ENCODE data around the gene HINT1.
"Not testable (repeated sequence)": the region's sequence is repeated elsewhere in the genome, so short reads cannot be mapped to it uniquely, and the experiment has no call there.

The HINT1 gene

DNA sequence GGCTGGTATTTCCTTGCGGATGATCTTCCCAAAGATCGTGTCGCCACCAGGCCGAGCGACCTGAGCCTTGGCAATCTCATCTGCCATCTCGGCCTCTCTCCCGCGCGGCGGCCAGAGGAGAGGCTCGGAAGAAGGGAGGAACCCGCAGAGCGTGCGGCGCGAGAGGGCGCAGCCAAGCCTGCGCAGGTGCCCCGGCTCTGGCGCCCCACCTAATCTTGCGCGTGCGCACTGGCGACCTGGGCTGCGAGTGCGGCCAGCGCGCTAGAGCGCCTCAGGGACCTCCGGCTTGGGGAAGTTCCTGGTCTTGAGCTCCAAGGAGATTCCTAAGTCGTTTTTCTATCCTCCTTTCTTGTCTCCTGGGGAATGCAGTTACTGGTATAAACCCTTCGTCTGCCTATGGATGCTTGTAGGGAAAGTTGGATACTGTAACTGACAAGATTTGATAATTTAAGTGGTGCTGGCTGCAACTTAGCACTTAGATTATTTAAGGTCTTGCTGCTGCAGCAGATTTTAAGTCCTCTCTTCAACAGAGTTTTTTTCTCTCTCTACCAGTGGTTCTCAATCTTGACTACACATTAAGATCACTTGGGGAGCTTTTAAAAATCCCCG lies at the start of gene HINT1:
Gene HINT1 (minus strand): TSS at position 138 of the 609 bp plus-strand sequence. CDS start 51 bp downstream, at position 87.
- DNase-seq = peak; percentile 94

DNA sequence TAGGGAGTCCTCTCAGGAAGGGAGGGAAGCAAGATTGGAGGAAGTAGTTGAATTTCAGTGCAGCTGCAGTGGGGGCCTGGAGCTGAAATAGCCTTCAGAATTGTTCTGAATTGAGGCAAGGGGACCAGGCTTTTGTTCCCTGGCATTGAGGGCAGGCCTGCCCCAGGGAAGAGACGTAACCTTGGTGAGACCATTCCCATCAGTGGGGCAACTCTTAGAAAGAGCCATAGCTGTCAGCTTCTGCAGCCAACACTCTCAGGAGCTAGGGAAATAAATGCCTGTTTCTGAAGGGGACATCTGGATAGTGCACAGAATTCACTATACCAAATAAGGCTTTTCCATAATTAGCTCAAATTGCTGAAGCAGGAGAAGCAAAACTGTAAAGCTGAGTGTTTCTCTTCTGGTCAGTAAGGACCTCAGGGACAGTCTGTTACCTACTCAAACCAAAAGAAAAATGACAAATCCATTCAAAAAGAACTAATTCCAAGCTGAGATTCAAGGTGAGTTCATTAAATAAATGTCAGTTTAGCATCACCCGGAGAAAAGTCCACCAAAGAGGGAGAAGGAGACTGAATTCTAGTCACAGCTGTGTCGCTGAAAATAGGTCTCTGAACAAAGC lies 49.7 kb upstream of the HINT1 start:
- DNase-seq = no peak

DNA sequence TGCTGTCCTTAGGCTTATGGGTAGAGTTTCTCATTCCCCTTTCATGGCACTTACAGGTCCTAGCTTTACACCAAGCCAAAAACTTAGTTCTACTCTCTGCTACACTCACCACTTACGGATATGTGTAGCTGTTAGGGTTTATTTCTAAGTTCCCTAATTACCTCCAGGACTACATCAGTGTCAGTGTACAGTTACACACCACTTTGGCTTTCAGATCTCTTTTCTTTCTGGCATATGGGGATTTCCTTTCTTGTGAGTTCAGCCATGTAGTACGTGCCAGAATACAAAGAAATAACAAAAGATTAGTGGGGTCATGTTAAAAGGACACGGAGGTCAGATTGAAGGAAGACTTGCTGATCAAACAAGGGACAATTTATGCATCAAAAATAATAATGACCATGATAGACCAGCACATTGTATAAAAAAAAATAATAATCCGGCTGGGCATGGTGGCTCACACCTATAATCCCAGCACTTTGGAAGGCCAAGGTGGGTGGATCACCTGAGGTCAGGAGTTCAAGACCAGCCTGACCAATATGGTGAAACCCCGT lies 47.5 kb upstream of the HINT1 start:
- no peak for DNase-seq

DNA sequence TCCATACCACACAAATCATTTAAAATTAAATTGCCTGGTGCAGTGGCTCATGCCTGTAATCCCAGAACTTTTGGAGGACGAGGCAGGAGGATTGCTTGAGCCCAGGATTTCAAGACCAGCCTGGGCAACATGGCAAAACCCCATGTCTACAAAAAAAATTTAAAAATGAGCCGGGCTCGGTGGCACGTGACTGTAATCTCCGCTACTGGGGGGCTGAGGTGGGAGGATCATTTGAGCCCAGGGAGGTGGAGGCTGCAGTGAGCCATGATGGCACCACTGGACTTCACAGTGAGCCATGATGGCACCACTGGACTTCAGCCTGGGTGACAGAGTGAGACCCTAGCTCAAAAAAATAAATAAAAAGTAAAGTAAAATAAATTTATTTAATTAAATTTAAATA lies 46.6 kb upstream of the HINT1 start:
- DNase-seq = no peak

DNA sequence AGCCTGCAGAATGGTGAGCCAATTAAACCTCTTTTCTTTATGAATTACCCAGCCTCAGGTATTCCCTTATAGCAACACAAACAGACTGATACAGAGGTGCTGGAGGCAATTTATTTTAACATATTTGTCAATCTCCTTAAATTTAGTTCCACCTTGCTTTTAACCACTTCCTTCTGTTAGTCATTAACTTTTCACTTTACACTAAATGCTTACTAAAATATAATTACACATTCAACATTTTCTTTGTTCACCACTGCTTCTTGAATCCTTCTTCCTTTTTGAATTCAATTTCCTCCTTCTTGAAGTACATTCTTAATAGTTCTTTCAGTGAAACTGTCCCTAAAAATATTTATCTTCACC lies 45.1 kb upstream of the HINT1 start:
- DNase-seq = no peak

DNA sequence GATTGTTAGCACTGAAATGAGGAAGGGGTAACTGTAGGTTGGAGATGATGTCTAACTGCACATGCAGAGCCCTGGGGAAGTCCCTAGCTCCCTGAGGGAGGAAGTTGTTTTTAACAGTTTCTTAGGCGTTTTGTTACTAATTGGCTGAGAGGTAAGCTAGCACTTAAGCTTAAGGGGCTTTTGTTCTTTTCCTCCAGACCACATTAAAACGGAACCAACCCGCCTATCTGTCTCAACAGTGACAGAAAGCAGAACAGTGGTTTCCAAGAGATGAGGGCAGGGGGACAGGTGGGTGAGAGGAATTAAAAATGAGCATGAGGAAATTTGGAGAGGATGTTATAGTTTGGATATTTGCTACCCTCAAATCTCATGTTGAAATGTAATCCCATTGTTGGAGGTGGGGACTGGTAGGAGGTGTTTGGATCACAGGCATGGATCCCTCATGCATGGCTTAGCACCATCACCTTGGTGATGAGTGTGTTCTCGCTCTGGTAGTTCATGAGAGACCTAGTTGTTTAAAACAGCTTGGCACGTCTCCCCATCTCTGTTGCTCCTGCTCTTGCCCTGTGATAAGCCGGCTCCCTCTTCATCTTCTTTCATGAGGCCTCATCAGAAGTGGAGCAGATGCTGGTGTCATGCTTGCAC lies 44.6 kb upstream of the HINT1 start:
- DNase-seq = peak; percentile 20

DNA sequence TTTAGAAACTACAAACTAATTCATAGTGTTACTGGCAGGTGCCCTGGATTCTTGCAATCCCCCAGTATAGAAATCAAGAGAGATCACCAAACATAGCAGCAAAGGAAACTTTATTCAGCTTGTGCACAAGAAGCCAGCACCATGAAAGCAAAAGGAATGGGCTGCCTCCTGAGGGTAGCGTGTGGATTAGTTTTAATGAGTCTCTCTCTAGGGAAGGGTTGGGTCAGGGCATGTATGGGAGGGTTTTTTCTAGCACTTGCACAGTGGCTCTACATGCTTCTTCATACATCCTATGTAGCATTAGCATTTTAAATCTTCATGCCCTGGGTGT lies 44.1 kb upstream of the HINT1 start:
- DNase-seq = no peak

DNA sequence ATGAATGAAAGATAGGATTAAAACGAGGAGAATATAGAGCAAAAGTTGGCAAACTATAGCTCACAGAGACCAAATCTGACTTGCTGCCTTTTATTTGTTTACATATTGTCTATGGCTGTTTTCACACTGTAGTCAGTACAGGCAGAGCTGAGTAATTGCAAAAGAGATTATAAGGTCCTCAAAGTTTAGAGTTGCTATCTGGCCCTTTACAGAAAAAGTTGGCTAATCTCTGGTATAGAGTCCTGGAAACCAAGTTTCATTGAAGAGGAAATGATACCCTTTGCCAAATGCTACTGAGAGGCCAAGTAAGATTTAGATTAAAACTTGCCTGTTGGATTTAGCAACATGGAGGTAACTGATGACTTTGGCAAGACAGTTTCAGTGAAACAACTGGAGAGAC lies 41.7 kb upstream of the HINT1 start:
- DNase-seq = no peak

DNA sequence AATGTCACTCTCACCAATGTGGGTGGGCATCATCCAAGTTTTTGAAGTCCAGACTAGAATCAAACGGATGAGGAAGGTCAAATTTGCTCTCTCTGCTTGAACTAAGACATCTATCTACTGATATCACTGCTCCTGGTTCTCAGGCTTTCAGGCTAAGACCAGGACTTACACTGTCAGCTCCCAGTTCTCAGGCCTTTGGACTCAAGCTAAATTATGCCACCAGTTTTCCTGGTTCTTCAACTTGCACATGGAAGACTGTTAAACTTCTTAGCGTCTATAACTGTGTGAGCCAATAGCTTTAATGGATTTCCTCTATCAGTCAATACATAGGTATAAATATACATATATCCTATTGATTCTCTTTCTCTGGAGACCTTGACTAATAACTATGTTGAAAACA lies 41.0 kb upstream of the HINT1 start:
- no peak for DNase-seq

DNA sequence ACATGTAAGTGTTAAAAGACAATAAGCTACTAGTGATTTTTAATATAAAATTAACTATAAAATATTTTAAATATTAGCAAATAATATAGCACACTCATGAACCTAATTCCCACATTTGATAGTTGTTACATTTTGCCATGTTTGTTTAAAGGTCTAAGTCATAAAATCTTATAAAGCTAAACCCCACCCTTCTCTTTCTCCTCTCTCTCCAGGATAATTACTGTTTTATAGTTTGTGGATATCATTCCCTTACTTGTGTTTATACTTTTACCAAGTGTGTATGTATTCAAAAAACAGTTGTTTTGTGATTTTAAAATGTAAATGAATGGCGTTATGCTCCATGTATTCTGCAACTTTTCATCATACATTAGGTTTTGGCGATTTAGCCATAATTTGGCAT lies 39.9 kb upstream of the HINT1 start:
- DNase-seq = no peak

DNA sequence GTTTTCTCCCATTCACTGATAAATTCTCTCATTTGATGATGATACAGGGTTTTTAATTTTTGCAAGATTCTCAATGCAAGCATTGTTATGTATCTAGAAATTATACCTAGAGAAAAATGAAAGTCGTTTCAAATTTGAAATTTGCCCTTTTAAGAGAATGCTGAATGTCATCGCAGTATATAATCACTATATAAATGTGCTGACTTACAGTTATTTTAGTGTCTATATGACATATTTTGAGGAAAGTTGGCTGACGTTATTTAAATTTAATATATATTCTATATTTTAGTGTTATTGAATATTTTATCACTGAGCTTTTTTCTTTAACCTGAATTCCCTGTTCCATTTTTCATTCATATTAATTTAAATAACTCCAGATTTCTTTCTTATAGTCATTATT lies 35.5 kb upstream of the HINT1 start:
- no peak for DNase-seq

DNA sequence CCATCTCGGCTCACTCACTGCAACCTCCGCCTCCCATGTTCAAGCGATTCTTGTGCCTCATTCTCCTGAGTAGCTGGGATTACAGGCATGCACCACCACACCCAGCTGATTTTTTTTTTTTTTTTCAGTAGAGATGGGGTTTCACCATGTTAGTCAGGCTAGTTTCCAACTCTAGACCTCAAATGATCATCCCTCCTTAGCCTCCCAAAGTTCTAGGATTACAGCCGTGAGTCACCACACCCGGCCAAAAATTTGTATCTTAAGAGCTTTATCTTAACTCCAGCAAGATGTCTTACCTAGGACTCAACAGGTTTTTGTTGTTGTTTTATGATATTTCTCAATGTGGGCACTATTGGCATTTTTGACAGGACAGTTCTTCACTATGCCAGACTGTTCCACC lies 33.6 kb upstream of the HINT1 start:
- DNase-seq = no peak

DNA sequence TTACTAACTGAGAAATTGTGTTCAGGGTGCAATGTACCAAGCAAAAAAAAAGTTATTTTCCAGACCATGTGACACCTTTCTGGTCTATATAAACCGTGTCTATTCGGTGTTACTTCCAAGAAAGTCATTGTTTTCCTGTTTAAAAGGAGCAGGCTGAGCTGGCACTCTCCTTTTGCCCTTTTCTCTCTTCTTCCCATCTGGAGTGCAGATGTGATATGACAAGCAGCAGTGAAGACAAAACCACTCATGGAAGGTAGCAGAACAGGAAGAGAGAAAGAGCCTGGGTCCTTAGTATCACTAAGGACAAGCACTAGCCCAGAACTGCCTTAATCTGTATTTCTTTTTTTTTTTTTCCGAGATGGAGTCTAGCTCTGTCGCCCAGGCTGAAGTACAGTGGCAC lies 31.3 kb upstream of the HINT1 start:
- DNase-seq = no peak

DNA sequence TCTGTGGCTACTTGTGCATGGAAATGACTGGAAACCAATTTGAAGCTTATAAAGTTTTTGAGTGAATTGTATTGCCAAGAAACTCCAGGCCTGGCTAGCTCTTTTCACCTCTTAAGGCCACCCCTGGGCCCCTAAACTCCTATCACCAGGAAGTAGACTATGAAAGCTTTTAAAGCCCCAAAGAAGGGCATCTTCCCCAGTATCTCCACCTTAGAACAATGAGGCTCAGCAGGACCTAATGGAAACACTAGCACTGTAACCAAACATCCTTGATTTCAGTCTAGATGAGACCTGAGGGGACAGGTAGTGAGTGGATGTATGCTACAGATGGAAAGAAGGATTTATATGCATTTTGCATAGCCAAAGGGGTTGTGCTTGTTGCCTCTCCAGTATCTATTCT lies 30.6 kb upstream of the HINT1 start:
- DNase-seq = no peak

DNA sequence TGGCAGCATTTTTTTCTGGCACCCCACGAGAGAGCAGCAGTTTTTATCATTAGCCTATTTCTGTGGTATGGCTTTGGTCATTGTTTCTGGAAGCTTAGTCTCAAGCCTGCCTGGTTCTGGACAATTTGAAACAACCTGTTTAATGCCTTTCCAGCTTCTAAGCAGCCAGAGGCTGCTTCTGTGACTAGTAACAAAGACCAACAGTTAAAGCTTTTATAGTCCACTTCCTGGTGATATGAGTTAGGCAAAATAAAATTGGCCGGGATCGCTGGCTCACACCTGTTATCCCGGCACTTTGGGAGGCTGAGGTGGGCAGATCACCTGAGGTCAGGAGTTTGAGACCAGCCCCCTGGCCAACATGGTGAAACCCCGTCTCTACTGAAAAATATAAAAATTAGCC lies 29.7 kb upstream of the HINT1 start:
- no peak for DNase-seq

DNA sequence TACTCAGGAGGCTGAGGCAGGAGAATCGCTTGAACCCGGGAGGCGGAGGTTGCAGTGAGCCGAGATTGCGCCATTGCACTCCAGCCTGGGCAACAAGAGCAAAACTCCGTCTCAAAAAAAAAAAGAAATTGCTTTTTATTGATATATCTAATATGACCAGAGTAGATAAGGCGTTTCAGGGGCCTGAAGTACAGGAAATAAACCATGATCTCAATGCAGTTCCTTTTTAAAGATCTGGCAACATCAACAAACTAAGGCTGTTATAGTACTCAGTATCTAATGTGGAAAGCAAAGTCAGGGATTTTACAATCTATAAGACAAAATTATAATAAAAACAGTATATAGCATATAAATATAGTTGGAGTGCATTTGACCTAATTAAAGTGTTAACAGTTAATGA lies 28.8 kb upstream of the HINT1 start:
- not testable (repeated sequence) for DNase-seq

DNA sequence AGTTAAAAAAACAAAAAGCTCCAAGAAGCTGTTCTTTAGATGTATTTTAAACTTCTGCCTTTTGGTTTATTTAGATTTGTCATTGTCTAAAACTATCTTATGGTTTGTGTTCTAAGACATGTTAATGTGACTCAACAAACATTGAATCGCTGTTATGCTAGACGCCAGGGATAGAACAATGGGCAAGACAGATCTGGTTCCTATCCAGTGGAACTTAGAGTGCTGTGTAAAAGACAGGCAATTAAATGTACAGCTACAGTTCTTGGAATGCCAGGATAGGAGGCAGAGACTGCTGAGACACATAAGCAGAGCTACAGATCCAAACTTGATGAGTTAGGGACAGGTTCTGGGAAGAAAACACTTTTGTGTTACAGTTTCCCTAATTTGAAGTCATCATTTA lies 28.1 kb upstream of the HINT1 start:
- DNase-seq = no peak

DNA sequence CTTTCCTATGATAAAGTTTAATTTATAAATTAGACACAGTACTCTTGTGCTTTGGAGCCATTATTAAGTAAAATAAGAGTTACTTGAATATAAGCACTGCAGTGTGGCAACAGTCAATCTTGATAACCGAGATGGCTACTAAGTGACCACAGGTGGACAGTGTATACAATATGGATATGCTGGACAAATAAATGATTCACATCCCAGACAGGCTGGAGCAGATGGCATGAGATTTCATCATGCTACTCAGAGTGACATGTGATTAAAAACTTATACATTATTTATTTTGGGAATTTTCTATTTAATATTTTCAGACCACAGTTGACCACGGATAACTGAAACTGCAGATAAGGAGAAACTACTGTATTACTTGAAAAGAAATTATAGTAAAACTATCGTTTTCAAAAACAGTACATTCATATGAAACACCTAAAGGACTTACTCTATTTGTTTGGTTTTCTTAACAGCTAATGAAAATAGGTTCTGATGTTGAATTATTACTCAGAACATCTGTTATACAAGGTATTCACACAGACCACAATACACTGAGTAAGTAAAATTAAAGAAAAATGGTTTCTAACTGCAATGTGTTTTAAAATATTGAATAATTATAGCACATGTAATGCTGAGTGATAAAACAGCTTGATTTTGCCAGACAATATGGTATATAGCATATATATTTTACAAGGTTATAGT lies 21.7 kb upstream of the HINT1 start:
- DNase-seq = no peak

DNA sequence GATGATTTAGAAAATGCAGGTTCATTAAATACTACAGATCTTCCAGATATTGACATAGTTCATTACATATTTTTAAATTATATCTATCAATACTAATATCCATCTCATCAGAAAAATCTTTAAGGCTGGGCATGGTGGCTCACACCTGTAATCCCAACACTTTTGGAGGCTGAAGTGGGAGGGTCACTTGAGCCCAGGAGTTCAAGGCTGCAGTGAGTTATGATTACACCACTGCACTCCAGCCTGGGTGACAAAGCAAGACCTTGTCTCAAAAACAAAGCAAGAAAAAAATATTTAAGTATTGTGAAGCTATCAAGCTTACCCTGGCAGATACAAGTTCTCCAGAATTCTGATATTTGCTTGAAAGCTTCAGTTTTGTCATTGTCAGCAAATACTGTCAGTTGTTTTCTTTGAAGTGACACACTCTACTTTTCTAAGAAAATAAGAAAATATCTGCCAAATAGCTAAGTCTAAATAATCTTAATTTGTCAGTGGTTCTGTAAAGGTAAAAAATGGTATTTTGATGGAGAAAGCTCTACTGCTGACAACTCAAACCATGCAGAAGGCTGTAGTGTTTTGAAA lies 20.6 kb upstream of the HINT1 start:
- no peak for DNase-seq

DNA sequence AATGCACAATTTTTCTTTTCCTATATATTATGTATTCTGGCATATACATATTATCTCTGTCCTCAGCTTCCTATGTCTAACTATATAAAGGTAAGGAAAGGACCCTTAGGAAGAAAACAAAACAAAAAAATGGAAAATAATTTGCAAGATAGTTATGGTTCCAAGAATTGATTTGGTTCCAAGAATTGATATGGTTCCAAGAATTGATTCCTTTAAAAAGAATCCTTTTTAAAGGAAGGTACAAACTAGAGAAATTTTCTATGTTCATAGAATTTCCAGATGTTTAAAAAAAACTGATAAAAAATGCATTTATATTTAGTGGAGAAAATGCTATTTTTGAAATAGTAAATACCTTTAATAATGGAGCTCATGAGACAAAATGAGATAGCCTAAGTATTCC lies 17.8 kb upstream of the HINT1 start:
- no peak for DNase-seq

DNA sequence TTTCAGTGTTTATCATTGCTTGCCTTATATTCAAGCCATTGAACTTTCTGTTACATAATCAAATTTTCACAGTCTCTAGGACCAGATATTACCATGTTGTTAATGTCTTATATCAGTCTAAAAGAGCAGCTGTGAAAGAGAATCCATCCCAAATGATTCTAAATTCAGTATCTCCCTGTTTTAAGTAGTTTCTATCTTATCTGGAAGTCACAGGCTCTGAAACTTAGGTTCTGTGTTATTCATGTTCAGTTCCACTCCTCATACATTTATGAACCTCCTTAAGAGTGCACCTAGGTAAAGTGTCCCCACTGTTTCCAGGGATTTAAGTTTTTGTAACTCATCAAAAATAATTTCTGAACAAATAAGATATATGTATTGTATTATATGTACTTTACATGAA lies 15.4 kb upstream of the HINT1 start:
- DNase-seq = no peak

DNA sequence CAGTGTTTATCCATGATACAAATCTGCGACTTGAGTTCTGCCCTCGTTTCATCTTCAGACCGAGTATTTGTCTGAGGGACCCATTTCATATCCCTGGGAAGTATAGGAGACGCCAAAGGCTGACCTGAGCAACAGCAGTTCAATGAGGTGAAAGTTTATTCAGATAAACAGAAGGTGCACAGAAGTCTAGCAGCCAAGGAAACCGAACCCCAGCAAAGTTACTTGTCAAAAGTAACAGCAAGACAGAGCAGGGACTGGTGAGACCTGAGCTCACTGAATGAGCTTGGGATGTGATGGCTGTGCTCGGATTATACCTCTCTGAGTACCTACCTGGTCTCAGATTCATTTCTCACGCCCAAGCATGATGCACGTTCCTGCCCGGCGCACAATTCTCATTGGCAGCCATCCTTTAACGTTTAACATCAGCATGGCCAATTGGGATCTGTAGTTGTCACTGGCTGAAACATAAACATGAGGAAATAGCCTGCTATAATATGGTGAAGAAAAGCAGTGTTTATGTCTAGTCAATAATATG lies 6.3 kb upstream of the HINT1 start:
- no peak for DNase-seq

DNA sequence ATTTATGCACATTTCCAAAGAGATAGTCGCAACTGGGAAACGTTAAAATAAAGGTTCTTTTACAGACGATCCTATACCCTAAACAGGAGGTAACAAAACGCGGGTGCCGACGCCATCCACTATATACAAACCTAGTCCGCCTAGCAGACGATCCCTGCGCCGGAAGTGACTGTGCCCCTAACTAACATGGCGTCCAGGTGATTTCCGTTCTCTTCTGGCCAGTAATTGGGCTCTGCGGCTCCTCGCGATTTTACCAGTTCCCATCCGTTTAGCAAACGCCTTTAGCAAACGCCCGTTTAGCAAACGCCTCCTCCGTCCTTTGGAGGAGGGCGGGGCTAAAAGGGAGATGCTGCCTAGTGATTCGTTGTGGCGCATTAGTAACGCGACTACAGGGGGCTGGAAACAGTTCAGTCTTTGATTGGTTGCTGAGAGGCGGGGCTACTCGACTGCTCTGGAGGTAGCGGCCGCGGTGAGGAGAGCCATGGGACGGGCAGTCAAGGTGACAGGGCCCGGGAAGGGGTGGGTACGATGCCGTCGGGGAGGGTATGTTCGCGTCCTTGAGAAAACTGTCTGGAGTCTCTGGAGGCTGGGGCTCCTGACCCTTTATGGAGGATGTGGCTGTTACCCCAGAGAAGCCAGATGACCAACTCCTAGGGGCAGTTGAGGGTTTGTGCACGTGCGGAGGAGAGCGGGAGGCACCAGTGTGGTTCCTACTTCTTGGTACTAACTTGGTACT lies 5.7 kb upstream of the HINT1 start, which contains the start of gene LYRM7:
Gene LYRM7 (plus strand): TSS at position 405 of the 736 bp plus-strand sequence. CDS start 77 bp downstream, at position 482.
- peak; percentile 93 for DNase-seq

All from retina (tissue), 1 donor.